GM23338 (cell line): ENCODE results near the gene OCA2. TPM values are rescaled to one million over a fixed set of nuclear protein-coding genes. Genes with fewer than 3 reads are reported as not detected.

ENCODE experiments used
- ATAC-seq: fragments of 200-7000 bp; cut with Tn5 transposase; 3 replicates; pipeline ENCODE4 v1.9.1; 2020
- DNase-seq: peaks from one replicate; pipeline ENCODE4 v3.0.0-alpha.2; 2015; ENCODE audit warnings: low spot score
- H2AFZ ChIP-seq: fragments of 200-600 bp; sonication (generic); 2 replicates; pipeline ENCODE4 v1.8.0; 2016; ENCODE audit warnings: antibody characterized with exemption, mild to moderate bottlenecking, moderate library complexity
- H3F3A ChIP-seq: fragments of 200-600 bp; sonication (generic); replicated peaks from 2 replicates; pipeline ENCODE4 v1.8.0; 2017; ENCODE audit warnings: antibody characterized with exemption, mixed run types, low read depth
- H3K27ac ChIP-seq: fragments of 200-600 bp; sonication (generic); 2 replicates; pipeline ENCODE4 v1.6.1; 2016; ENCODE audit warnings: low read depth
- H3K27me3 ChIP-seq: fragments of 200-600 bp; sonication (generic); 2 replicates; pipeline ENCODE4 v1.8.0; 2016; ENCODE audit warnings: mild to moderate bottlenecking, mixed run types, moderate library complexity; ENCODE audit not compliant: insufficient read depth
- H3K36me3 ChIP-seq: fragments of 200-600 bp; sonication (generic); 2 replicates; pipeline ENCODE4 v1.8.0; 2016; ENCODE audit warnings: mild to moderate bottlenecking; ENCODE audit not compliant: insufficient read depth
- H3K4me1 ChIP-seq: fragments of 200-600 bp; sonication (generic); 2 replicates; pipeline ENCODE4 v1.8.0; 2016; ENCODE audit warnings: mild to moderate bottlenecking, moderate library complexity; ENCODE audit not compliant: insufficient read depth
- H3K4me2 ChIP-seq: fragments of 200-600 bp; sonication (generic); 2 replicates; pipeline ENCODE4 v1.7.1; 2017; ENCODE audit warnings: mixed run types
- H3K4me3 ChIP-seq: fragments of 200-600 bp; sonication (generic); 2 replicates; pipeline ENCODE4 v1.6.1; 2016; ENCODE audit warnings: mixed run types
- H3K79me2 ChIP-seq: fragments of 200-600 bp; sonication (generic); replicated peaks from 2 replicates; pipeline ENCODE4 v1.8.0; 2017; ENCODE audit warnings: mild to moderate bottlenecking; ENCODE audit not compliant: insufficient read depth
- H3K9me2 ChIP-seq: fragments of 200-600 bp; sonication (generic); 2 replicates; pipeline ENCODE4 v1.8.0; 2017; ENCODE audit not compliant: insufficient read depth
- H4K20me1 ChIP-seq: fragments of 200-600 bp; sonication (generic); replicated peaks from 2 replicates; pipeline ENCODE4 v1.8.0; 2017; ENCODE audit warnings: mild to moderate bottlenecking; ENCODE audit not compliant: insufficient read depth
- H3K27ac Mint-ChIP-seq: 2 replicates; pipeline ENCODE4 v1.8.0; 2020; ENCODE audit warnings: inconsistent platforms, mild to moderate bottlenecking, moderate library complexity, mixed read lengths
- H3K27me3 Mint-ChIP-seq: 3 replicates; pipeline ENCODE4 v1.8.0; 2022; ENCODE audit warnings: low read depth, mild to moderate bottlenecking, moderate library complexity, mixed read lengths, inconsistent platforms; ENCODE audit not compliant: insufficient read depth, poor library complexity
- H3K36me3 Mint-ChIP-seq: 3 replicates; pipeline ENCODE4 v1.8.0; 2021; ENCODE audit warnings: low read depth, mild to moderate bottlenecking, inconsistent platforms, moderate library complexity, mixed read lengths
- H3K4me1 Mint-ChIP-seq: 3 replicates; pipeline ENCODE4 v1.8.0; 2020; ENCODE audit warnings: mild to moderate bottlenecking, inconsistent platforms, mixed read lengths
- H3K4me3 Mint-ChIP-seq: 3 replicates; pipeline ENCODE4 v1.8.0; 2021; ENCODE audit warnings: moderate library complexity, mild to moderate bottlenecking, inconsistent platforms, mixed read lengths
- H3K9me3 Mint-ChIP-seq: 3 replicates; pipeline ENCODE4 v1.8.0; 2020; ENCODE audit warnings: moderate library complexity, mild to moderate bottlenecking, inconsistent platforms, mixed read lengths
- CREB1 ChIP-seq: fragments of 250-450 bp; sonication (Bioruptor Pico); IDR thresholded peaks from 2 replicates; pipeline ENCODE4 v1.5.0; 2020; ENCODE audit warnings: low read depth, mild to moderate bottlenecking, moderate library complexity
- EZH2 ChIP-seq: fragments of 200-600 bp; sonication (generic); IDR thresholded peaks from one replicate; pipeline ENCODE4 v1.8.0; 2017; ENCODE audit warnings: antibody characterized with exemption, mild to moderate bottlenecking, low read depth; ENCODE audit not compliant: unreplicated experiment
- EZH2phosphoT487 ChIP-seq: fragments of 200-600 bp; sonication (generic); IDR thresholded peaks from one replicate; pipeline ENCODE4 v1.8.1; 2018; ENCODE audit warnings: antibody characterized with exemption; ENCODE audit not compliant: unreplicated experiment
- JUNB ChIP-seq: IDR thresholded peaks from one replicate; pipeline ENCODE4 v1.6.1; 2016; ENCODE audit warnings: antibody characterized with exemption; ENCODE audit not compliant: unreplicated experiment
- POLR2AphosphoS5 ChIP-seq: IDR thresholded peaks from 2 replicates; pipeline ENCODE4 v1.6.1; 2016; ENCODE audit warnings: antibody characterized with exemption, low read depth
- STAT1 ChIP-seq: IDR thresholded peaks from one replicate; pipeline ENCODE4 v1.6.1; 2016; ENCODE audit warnings: antibody characterized with exemption; ENCODE audit not compliant: unreplicated experiment
- ZNF114 ChIP-seq: fragments of 250-450 bp; sonication (Bioruptor Pico); IDR thresholded peaks from 2 replicates; pipeline ENCODE4 v1.5.0; 2020; ENCODE audit warnings: mild to moderate bottlenecking, moderate library complexity
- ZNF331 ChIP-seq: fragments of 250-450 bp; sonication (Bioruptor Pico); IDR thresholded peaks from 2 replicates; pipeline ENCODE4 v1.5.0; 2020; ENCODE audit warnings: low read depth, mild to moderate bottlenecking, moderate library complexity
- polyA plus RNA-seq: library from polyadenylated mRNA; unstranded; fragments of >200 nt; fragmentation: Nextera tagmentation; extraction: Ambion mirVana; gene quantifications from 2 replicates; pipeline ENCODE4 v1.2.1, GENCODE V29; 2016
- total RNA-seq: library from RNA; depleted of rRNA; stranded (reverse); fragments of >200 nt; shearing (Covaris generic); gene quantifications from 2 replicates; pipeline ENCODE4 v1.2.3, GENCODE V29; 2014
- TF ChIP-seq, protein P1 (sequence below): IDR thresholded peaks from one replicate; pipeline ENCODE4 v1.6.1; 2018; ENCODE audit warnings: antibody characterized with exemption; ENCODE audit not compliant: unreplicated experiment
- TF ChIP-seq, protein P2 (sequence below), 2 experiments: fragments of 200-600 bp in 1 of 2; sonication (generic) in 1 of 2; conservative IDR thresholded peaks; 2 replicates each; pipeline versions ENCODE4 v1.5.1 to v1.6.1; 2016 to 2017; ENCODE audit warnings: antibody characterized with exemption in 2 of 2, low read depth in 2 of 2, mild to moderate bottlenecking in 2 of 2, moderate library complexity in 1 of 2
- TF ChIP-seq, protein P3 (sequence below): IDR thresholded peaks from 2 replicates; pipeline ENCODE4 v1.6.1; 2016; ENCODE audit warnings: antibody characterized with exemption

Gene OCA2
- total and polyA plus RNA-seq, 2 experiments from 2014 or later, result 0.40 to 0.69 TPM

DNA sequence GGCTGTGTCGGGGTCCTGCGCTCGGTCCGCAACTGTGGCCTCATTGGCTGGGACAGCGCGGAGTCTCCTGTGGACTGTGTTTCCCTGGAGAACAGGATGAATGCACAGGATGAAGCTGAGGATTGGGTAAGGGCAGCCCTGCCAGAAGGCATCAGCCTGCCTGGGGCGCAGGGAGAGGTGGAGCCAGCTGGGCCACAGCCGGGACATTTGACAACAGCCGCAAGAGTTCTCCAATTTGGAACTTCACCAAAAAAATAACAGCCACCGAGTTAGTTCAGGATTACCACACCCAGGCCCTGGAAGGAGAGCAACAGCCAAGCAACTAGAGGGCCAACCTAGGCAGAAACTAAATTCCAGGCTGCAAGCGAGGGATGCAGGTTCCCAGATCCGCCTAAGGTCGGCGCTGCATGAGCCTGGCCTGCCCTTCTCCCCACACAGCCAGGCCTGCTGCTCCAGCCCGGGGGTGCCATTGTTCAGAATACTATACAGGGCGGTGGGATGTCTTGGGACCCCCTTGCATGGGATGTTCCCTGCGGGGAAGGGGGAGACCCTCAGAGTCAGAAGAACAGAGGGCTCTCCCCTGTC is 229.3 kb downstream of the OCA2 start:
- H3K4me1 Mint-ChIP-seq, result peaks cover 10% of the 10 kb centered on the region; the same call in 2 of the 3 replicates

DNA sequence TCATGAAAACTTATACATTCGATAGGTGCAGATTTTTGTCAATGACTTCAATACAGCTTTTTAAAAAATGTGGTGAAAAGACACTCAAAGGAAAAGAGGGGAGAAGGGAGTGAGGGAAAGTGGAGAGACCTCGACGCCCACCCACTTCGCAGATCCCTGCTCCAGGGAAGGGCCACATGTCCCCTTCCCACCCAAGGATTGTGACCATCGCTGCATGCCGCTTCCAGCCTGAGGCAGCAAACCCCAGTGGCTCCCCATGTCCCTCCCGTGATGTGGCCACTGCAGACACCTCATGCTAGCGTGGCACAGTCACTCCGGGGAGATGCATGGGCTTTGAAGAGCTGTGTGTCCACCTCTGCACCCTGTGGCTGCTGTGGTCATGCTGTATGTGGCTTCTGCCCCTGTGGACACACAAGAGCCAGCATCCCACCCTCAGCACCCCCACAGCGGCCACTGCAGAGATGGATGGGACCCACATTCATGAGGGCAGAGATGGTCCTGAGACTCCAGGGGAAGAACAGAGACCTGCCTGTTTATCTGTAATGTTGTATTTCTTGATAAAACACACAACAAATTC is 230.2 kb downstream of the OCA2 start:
- no peak overlapping the region for H3K4me3 Mint-ChIP-seq
- H3K4me1 ChIP-seq, result no peaks in the 10 kb centered on the region
- H3K36me3 Mint-ChIP-seq, result no peaks in the 10 kb centered on the region
- H3K27me3 ChIP-seq, result no peaks in the 10 kb centered on the region
- no peaks in the 10 kb centered on the region for H4K20me1 ChIP-seq
- H3K9me3 Mint-ChIP-seq, result no peaks in the 10 kb centered on the region
- no peaks in the 10 kb centered on the region for H3K9me2 ChIP-seq
- H3K27ac ChIP-seq, result no peak overlapping the region
- H2AFZ ChIP-seq, result no peak overlapping the region
- H3K79me2 ChIP-seq, result no peaks in the 10 kb centered on the region
- peaks cover 2% of the 10 kb centered on the region for H3K27me3 Mint-ChIP-seq
- H3K36me3 ChIP-seq, result no peaks in the 10 kb centered on the region
- no peak overlapping the region for H3K27ac Mint-ChIP-seq
- H3K4me1 Mint-ChIP-seq, result peaks cover 10% of the 10 kb centered on the region; the same call in 2 of the 3 replicates
- no peaks in the 10 kb centered on the region for H3F3A ChIP-seq
- TF ChIP-seq ZNF114 (CRISPR knock-in tag), result no peak
- TF ChIP-seq JUNB, result no peak
- TF ChIP-seq, protein P1, sequence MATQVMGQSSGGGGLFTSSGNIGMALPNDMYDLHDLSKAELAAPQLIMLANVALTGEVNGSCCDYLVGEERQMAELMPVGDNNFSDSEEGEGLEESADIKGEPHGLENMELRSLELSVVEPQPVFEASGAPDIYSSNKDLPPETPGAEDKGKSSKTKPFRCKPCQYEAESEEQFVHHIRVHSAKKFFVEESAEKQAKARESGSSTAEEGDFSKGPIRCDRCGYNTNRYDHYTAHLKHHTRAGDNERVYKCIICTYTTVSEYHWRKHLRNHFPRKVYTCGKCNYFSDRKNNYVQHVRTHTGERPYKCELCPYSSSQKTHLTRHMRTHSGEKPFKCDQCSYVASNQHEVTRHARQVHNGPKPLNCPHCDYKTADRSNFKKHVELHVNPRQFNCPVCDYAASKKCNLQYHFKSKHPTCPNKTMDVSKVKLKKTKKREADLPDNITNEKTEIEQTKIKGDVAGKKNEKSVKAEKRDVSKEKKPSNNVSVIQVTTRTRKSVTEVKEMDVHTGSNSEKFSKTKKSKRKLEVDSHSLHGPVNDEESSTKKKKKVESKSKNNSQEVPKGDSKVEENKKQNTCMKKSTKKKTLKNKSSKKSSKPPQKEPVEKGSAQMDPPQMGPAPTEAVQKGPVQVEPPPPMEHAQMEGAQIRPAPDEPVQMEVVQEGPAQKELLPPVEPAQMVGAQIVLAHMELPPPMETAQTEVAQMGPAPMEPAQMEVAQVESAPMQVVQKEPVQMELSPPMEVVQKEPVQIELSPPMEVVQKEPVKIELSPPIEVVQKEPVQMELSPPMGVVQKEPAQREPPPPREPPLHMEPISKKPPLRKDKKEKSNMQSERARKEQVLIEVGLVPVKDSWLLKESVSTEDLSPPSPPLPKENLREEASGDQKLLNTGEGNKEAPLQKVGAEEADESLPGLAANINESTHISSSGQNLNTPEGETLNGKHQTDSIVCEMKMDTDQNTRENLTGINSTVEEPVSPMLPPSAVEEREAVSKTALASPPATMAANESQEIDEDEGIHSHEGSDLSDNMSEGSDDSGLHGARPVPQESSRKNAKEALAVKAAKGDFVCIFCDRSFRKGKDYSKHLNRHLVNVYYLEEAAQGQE, result no peak
- TF ChIP-seq, protein P2, sequence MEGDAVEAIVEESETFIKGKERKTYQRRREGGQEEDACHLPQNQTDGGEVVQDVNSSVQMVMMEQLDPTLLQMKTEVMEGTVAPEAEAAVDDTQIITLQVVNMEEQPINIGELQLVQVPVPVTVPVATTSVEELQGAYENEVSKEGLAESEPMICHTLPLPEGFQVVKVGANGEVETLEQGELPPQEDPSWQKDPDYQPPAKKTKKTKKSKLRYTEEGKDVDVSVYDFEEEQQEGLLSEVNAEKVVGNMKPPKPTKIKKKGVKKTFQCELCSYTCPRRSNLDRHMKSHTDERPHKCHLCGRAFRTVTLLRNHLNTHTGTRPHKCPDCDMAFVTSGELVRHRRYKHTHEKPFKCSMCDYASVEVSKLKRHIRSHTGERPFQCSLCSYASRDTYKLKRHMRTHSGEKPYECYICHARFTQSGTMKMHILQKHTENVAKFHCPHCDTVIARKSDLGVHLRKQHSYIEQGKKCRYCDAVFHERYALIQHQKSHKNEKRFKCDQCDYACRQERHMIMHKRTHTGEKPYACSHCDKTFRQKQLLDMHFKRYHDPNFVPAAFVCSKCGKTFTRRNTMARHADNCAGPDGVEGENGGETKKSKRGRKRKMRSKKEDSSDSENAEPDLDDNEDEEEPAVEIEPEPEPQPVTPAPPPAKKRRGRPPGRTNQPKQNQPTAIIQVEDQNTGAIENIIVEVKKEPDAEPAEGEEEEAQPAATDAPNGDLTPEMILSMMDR (conservative IDR thresholded peaks at IDR 0.05; ENCODE audit: low read depth in 2 of 2), result no peak
- TF ChIP-seq, protein P3, sequence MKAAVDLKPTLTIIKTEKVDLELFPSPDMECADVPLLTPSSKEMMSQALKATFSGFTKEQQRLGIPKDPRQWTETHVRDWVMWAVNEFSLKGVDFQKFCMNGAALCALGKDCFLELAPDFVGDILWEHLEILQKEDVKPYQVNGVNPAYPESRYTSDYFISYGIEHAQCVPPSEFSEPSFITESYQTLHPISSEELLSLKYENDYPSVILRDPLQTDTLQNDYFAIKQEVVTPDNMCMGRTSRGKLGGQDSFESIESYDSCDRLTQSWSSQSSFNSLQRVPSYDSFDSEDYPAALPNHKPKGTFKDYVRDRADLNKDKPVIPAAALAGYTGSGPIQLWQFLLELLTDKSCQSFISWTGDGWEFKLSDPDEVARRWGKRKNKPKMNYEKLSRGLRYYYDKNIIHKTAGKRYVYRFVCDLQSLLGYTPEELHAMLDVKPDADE, result no peak
- no peak for TF ChIP-seq EZH2phosphoT487
- TF ChIP-seq ZNF331 (CRISPR knock-in tag), result no peak
- TF ChIP-seq POLR2AphosphoS5, result no peak
- TF ChIP-seq EZH2, result no peak
- no peak for TF ChIP-seq CREB1 (CRISPR knock-in tag)
- TF ChIP-seq STAT1, result no peak
- ATAC-seq, result no peak
- no peak overlapping the region for H3K4me3 ChIP-seq
- H3K4me2 ChIP-seq, result no peak overlapping the region
- no peak for DNase-seq

More for the DNA sequence above, 229.3 kb downstream of the OCA2 start:
- Histone ChIP-seq H3K4me1 (no peaks in the 10 kb centered on the region), H3K27me3 (no peaks in the 10 kb centered on the region), H3K27ac (no peak overlapping the region), H3F3A (no peaks in the 10 kb centered on the region), H3K79me2 (no peaks in the 10 kb centered on the region), H3K9me2 (no peaks in the 10 kb centered on the region), H3K4me2 (no peak overlapping the region), H3K4me3 (no peak overlapping the region), H4K20me1 (no peaks in the 10 kb centered on the region), H3K36me3 (no peaks in the 10 kb centered on the region), H2AFZ (0 out of 2 replicates have a peak overlapping the region, but pooled peaks have one; percentile 14)
- no peak for TF ChIP-seq EZH2phosphoT487
- Mint-ChIP-seq H3K27ac (peak overlapping the region; percentile 42; the same call in 1 of the 2 replicates), H3K9me3 (no peaks in the 10 kb centered on the region), H3K36me3 (no peaks in the 10 kb centered on the region), H3K4me3 (no peak overlapping the region), H3K27me3 (peaks cover 2% of the 10 kb centered on the region)
- ATAC-seq (peak; percentile 70), DNase-seq (peak; percentile 7)
